Measurements from ENCODE around the gene EPB41L4A.

EPB41L4A gene

GRCh38 chr5:112308608-112309007 is 110.5 kb downstream of the EPB41L4A start:
- DNase-seq (ENCODE audit: low spot score), result no peak

GRCh38 chr5:112306956-112307355 is 112.1 kb downstream of the EPB41L4A start:
- no peak for DNase-seq (ENCODE audit: low spot score)

GRCh38 chr5:112304743-112305142 is 114.3 kb downstream of the EPB41L4A start:
- no peak for DNase-seq (ENCODE audit: low spot score)

- DNase-seq (ENCODE audit: low spot score), result no peak
Observed at GRCh38 chr5:112303685-112304084, 115.4 kb downstream of the EPB41L4A start.

GRCh38 chr5:112294126-112294525 is 125.0 kb downstream of the EPB41L4A start:
- DNase-seq (ENCODE audit: low spot score), result no peak

- DNase-seq (ENCODE audit: low spot score), result no peak
Observed at GRCh38 chr5:112293587-112293986, 125.5 kb downstream of the EPB41L4A start.

GRCh38 chr5:112290691-112291090 is 128.4 kb downstream of the EPB41L4A start:
- no peak for DNase-seq (ENCODE audit: low spot score)

GRCh38 chr5:112289465-112289864 is 129.6 kb downstream of the EPB41L4A start:
- no peak for DNase-seq (ENCODE audit: low spot score)

GRCh38 chr5:112283943-112284929 is 134.8 kb downstream of the EPB41L4A start:
- DNase-seq (ENCODE audit: low spot score), result peak; percentile 12

GRCh38 chr5:112283034-112283582 is 136.0 kb downstream of the EPB41L4A start:
- DNase-seq (ENCODE audit: low spot score), result no peak

- no peak for DNase-seq (ENCODE audit: low spot score)
Observed at GRCh38 chr5:112279082-112279481, 140.0 kb downstream of the EPB41L4A start.

GRCh38 chr5:112276991-112277390 is 142.1 kb downstream of the EPB41L4A start:
- no peak for DNase-seq (ENCODE audit: low spot score)

GRCh38 chr5:112275671-112276070 is 143.4 kb downstream of the EPB41L4A start:
- no peak for DNase-seq (ENCODE audit: low spot score)

- DNase-seq (ENCODE audit: low spot score), result no peak
Observed at GRCh38 chr5:112270299-112271293, 148.5 kb downstream of the EPB41L4A start.

GRCh38 chr5:112267231-112267630 is 151.8 kb downstream of the EPB41L4A start:
- DNase-seq (ENCODE audit: low spot score), result no peak

GRCh38 chr5:112264666-112265065 is 154.4 kb downstream of the EPB41L4A start:
- no peak for DNase-seq (ENCODE audit: low spot score)

- DNase-seq (ENCODE audit: low spot score), result no peak
Observed at GRCh38 chr5:112264151-112264550, 154.9 kb downstream of the EPB41L4A start.

GRCh38 chr5:112263469-112263868 is 155.6 kb downstream of the EPB41L4A start:
- no peak for DNase-seq (ENCODE audit: low spot score)

- DNase-seq (ENCODE audit: low spot score), result no peak
Observed at GRCh38 chr5:112258571-112258970, 160.5 kb downstream of the EPB41L4A start.

- no peak for DNase-seq (ENCODE audit: low spot score)
Observed at GRCh38 chr5:112257976-112258375, 161.1 kb downstream of the EPB41L4A start.

GRCh38 chr5:112257005-112257404 is 162.1 kb downstream of the EPB41L4A start:
- DNase-seq (ENCODE audit: low spot score), result no peak

- no peak for DNase-seq (ENCODE audit: low spot score)
Observed at GRCh38 chr5:112254303-112254702, 164.8 kb downstream of the EPB41L4A start.

Data from pons (tissue), 1 donor.